GM03348 (cell line): ENCODE measurements around the gene PPTC7.
"Not testable (repeated sequence)": the region's sequence is repeated elsewhere in the genome, so short reads cannot be mapped to it uniquely, and the experiment has no call there.

ENCODE experiments used
- DNase-seq: peaks from one replicate; pipeline ENCODE4 v3.0.0; 2012; ENCODE audit warnings: low spot score

PPTC7 gene

GRCh38 chr12:110561471-110562201 is 21.5 kb downstream of the PPTC7 start:
- DNase-seq = no peak

DNA sequence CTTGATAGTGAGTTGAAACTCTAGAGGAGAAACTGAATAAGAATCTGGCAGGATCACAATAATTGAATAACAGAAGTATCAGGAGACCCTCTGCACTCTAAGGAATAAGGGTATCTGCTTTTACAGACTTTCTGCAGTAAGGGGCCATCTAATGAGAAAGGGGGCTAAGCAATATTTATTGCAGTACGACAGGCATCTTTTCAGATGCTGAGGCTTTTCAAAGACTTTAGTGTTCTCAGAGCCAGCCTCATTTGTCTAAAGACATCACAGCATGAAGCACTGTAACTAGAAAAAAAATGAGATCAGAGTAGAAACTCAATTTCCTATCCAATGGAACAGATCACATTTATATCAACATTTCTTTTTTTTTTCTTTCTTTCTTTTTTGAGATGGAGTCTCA is 22.2 kb downstream of the PPTC7 start:
- no peak for DNase-seq

- no peak for DNase-seq
Measured at GRCh38 chr12:110560048-110560447, 23.1 kb downstream of the PPTC7 start.

- DNase-seq = not testable (repeated sequence)
Measured at GRCh38 chr12:110558945-110559344, 24.2 kb downstream of the PPTC7 start.

- no peak for DNase-seq
Measured at GRCh38 chr12:110557300-110557699, 25.8 kb downstream of the PPTC7 start.

GRCh38 chr12:110556705-110557104 is 26.4 kb downstream of the PPTC7 start:
- DNase-seq = no peak

GRCh38 chr12:110555577-110556406 is 27.3 kb downstream of the PPTC7 start:
- DNase-seq = peak; percentile 61

DNA sequence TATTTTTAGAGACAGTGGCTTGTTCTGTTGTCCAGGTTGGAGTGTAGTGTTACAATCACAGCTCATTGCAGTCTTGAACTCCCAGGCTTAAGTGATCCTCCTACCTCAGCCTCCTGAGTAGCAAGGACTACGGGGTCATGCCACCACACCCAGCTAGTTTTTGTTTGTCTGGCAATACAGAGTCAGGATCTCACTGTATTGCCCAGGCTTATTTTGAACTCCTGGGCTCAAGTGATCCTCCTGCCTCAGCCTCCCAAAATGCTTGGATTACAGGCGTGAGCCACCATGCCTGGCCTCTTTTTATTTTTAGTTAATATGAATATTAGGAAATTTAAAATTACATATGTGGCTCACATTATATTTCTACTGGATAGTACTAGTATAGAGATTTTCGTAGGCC is 28.9 kb downstream of the PPTC7 start:
- no peak for DNase-seq

- DNase-seq = no peak
Measured at GRCh38 chr12:110550981-110551380, 32.1 kb downstream of the PPTC7 start.

- no peak for DNase-seq
Measured at GRCh38 chr12:110549716-110550115, 33.4 kb downstream of the PPTC7 start.

GRCh38 chr12:110548678-110549077 is 34.4 kb downstream of the PPTC7 start:
- DNase-seq = no peak

- no peak for DNase-seq
Measured at GRCh38 chr12:110547090-110547489, 36.0 kb downstream of the PPTC7 start.

GRCh38 chr12:110546339-110546738 is 36.8 kb downstream of the PPTC7 start:
- peak; percentile 78 for DNase-seq

DNA sequence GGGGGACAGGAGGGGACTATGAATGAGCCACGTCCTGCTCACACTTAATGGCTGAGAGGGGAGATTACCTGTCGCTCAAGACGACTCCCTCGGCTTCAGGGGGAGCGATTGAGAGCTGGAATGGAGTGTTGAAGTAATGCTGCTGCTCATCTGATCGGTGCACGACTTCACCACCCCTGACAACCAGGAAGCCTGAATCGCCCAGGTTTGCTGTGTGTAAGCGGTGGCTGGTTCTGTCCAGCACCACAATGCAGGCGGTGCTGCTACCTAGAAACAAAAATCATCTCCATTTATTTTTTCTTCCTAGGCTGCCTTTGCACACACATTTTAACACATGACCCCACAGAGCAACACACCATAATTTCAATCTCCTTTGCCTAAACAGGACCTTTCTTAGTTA is 37.3 kb downstream of the PPTC7 start:
- DNase-seq = no peak

DNA sequence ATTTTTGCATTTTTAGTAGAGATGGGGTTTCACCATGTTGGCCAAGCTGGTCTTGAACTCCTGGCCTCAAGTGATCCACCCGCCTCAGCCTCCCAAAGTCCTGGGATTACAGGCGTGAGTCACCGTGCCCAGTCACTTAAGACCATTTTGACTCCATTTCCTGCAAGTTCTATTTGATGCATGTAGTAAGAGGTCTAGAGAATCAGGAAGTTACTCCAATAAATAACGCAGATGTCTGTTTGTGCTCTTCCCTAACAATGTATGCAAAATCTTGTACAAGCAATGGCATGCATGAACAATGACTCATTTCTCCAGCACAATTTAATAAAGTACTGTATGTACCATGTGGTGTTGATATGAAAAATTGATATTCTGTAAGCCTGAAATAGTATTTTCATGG is 37.9 kb downstream of the PPTC7 start:
- DNase-seq = not testable (repeated sequence)

GRCh38 chr12:110543965-110544364 is 39.2 kb downstream of the PPTC7 start:
- no peak for DNase-seq

DNA sequence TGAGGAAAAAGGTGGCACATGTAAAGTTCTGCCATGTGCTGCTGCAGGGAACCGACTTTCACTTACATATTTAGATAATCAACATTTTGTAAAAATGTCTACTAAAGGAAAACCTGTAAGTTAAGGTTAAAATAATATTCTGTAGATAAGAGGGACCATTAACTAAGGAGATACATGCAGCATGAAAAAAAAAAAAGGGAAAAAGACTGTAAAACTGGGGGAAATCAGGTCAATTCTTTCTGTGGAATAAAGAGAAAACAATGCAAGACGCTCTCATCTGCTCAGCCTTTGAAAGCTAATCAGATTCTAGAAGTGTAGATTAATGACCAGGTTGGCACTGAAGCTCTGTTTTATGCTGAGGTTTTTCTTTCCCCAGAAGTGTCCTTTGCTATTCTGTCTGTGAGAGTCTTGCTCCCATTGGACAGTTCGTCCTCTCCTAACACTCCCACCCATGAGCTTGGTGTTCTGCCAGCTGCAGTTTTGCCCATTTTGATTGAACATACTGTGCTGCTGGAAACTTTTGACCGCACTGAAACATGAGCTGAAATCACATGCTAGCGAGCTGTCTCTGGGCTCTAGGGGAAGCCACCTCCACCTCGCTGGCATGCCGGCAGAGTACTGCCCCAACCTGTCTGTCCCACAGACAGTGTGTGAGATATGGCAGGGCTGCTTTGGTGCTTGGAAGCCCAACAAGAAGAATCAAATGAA is 39.7 kb downstream of the PPTC7 start:
- no peak for DNase-seq

DNA sequence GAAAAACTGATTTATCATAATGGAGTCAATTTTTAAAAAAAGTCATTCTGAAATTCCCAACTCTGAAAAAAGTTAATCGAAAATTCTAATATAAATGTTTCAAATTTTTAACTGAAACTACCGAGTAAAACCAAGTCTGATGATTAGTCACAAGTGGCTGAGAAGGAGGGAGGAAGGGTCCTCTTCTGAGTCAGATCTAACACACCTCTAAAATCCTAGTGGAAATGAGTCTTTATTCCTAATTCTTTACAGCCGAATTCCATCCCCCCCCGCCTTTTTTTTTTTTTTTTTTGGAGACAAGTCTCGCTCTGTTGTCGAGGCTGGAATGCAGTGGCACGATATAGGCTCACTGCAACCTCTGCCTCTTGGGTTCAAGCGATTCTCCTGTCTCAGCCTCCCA is 43.1 kb downstream of the PPTC7 start:
- DNase-seq = no peak

- no peak for DNase-seq
Measured at GRCh38 chr12:110538869-110539622, 44.1 kb downstream of the PPTC7 start.

- no peak for DNase-seq
Measured at GRCh38 chr12:110537605-110538409, 45.3 kb downstream of the PPTC7 start.
